T47D (cell line): ENCODE data around the gene KCTD21.

Experiments
- DNase-seq, 2 experiments: peaks; one replicate each; pipeline versions ENCODE4 v3.0.0 to v3.0.0-alpha.2; 2011 to 2012; ENCODE audit warnings: low read depth in 1 of 2, low spot score in 1 of 2
- JUND ChIP-seq: IDR thresholded peaks from 2 replicates; pipeline ENCODE4 v1.6.1; 2012; ENCODE audit warnings: low read depth
- in situ Hi-C: cut with HindIII; loops from 2 replicates; pipeline ENCODE4 v1.10.0; 2016; ENCODE audit warnings: low sequenced_read_pairs, low pct_unique_long_range_greater_than_20kb

Gene KCTD21

GRCh38 chr11:78202733-78203167 is 14.3 kb upstream of the KCTD21 start:
- no peak for TF ChIP-seq JUND
- in situ Hi-C loops, result no loop called here
- DNase-seq, result no peak

GRCh38 chr11:78201096-78201818 is 12.8 kb upstream of the KCTD21 start:
- TF ChIP-seq JUND, result no peak
- no peak for DNase-seq
- in situ Hi-C loops, result no loop called here

GRCh38 chr11:78200553-78200952 is 12.1 kb upstream of the KCTD21 start:
- TF ChIP-seq JUND, result no peak
- in situ Hi-C loops, result no loop called here
- DNase-seq, result no peak

- in situ Hi-C loops, result no loop called here
These were observed 11.6 kb upstream of the KCTD21 start for GRCh38 chr11:78200061-78200460.

GRCh38 chr11:78199653-78200015 is 11.2 kb upstream of the KCTD21 start:
- TF ChIP-seq JUND, result no peak
- in situ Hi-C loops, result no loop called here
- DNase-seq, result no peak

More at GRCh38 chr11:78200061-78200460, 11.6 kb upstream of the KCTD21 start:
- no peak for TF ChIP-seq JUND
- DNase-seq, result no peak

GRCh38 chr11:78199015-78199652 is 10.7 kb upstream of the KCTD21 start:
- DNase-seq, result no peak
- in situ Hi-C loops, result no loop called here
- TF ChIP-seq JUND, result no peak

GRCh38 chr11:78197816-78198215 is 9.4 kb upstream of the KCTD21 start:
- in situ Hi-C loops, result no loop called here
- TF ChIP-seq JUND, result no peak
- no peak for DNase-seq

GRCh38 chr11:78196661-78197091 is 8.2 kb upstream of the KCTD21 start:
- TF ChIP-seq JUND, result no peak
- in situ Hi-C loops, result no loop called here
- no peak for DNase-seq

GRCh38 chr11:78195917-78196560 is 7.6 kb upstream of the KCTD21 start:
- in situ Hi-C loops, result no loop called here
- no peak for DNase-seq
- TF ChIP-seq JUND, result no peak

- no peak for TF ChIP-seq JUND
- in situ Hi-C loops, result no loop called here
- DNase-seq, result no peak
These were observed 6.1 kb upstream of the KCTD21 start for GRCh38 chr11:78194490-78194889.

GRCh38 chr11:78193806-78194205 is 5.4 kb upstream of the KCTD21 start:
- TF ChIP-seq JUND, result no peak
- in situ Hi-C loops, result no loop called here
- no peak for DNase-seq

GRCh38 chr11:78192911-78193351 is 4.5 kb upstream of the KCTD21 start:
- DNase-seq, result no peak
- no peak for TF ChIP-seq JUND
- in situ Hi-C loops, result no loop called here

GRCh38 chr11:78192223-78192719 is 3.8 kb upstream of the KCTD21 start:
- no peak for DNase-seq
- in situ Hi-C loops, result no loop called here
- TF ChIP-seq JUND, result no peak
